Smooth muscle cell of bladder (primary cell): Measurements from ENCODE around the gene RGS12. TPM values are rescaled to one million over a fixed set of nuclear protein-coding genes. Genes with fewer than 3 reads are reported as not detected.

ENCODE experiments used
- total RNA-seq: library from RNA; depleted of rRNA; stranded (reverse); fragments of >200 nt; gene quantifications from 2 replicates; pipeline ENCODE4 v1.2.3, GENCODE V29; 2014

Gene RGS12, protein sequence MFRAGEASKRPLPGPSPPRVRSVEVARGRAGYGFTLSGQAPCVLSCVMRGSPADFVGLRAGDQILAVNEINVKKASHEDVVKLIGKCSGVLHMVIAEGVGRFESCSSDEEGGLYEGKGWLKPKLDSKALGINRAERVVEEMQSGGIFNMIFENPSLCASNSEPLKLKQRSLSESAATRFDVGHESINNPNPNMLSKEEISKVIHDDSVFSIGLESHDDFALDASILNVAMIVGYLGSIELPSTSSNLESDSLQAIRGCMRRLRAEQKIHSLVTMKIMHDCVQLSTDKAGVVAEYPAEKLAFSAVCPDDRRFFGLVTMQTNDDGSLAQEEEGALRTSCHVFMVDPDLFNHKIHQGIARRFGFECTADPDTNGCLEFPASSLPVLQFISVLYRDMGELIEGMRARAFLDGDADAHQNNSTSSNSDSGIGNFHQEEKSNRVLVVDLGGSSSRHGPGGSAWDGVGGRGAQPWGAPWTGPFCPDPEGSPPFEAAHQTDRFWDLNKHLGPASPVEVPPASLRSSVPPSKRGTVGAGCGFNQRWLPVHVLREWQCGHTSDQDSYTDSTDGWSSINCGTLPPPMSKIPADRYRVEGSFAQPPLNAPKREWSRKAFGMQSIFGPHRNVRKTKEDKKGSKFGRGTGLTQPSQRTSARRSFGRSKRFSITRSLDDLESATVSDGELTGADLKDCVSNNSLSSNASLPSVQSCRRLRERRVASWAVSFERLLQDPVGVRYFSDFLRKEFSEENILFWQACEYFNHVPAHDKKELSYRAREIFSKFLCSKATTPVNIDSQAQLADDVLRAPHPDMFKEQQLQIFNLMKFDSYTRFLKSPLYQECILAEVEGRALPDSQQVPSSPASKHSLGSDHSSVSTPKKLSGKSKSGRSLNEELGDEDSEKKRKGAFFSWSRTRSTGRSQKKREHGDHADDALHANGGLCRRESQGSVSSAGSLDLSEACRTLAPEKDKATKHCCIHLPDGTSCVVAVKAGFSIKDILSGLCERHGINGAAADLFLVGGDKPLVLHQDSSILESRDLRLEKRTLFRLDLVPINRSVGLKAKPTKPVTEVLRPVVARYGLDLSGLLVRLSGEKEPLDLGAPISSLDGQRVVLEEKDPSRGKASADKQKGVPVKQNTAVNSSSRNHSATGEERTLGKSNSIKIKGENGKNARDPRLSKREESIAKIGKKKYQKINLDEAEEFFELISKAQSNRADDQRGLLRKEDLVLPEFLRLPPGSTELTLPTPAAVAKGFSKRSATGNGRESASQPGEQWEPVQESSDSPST (N-terminal part only)
- total RNA-seq, result 12.4 and 14.0 TPM in 2 replicates

GRCh38 chr4:3292571-3293400 lies at the start of gene RGS12:
Gene RGS12, plus strand, starts transcription at chr4:3293021. Its CDS starts 23,150 bp downstream, at chr4:3316171.

DNA sequence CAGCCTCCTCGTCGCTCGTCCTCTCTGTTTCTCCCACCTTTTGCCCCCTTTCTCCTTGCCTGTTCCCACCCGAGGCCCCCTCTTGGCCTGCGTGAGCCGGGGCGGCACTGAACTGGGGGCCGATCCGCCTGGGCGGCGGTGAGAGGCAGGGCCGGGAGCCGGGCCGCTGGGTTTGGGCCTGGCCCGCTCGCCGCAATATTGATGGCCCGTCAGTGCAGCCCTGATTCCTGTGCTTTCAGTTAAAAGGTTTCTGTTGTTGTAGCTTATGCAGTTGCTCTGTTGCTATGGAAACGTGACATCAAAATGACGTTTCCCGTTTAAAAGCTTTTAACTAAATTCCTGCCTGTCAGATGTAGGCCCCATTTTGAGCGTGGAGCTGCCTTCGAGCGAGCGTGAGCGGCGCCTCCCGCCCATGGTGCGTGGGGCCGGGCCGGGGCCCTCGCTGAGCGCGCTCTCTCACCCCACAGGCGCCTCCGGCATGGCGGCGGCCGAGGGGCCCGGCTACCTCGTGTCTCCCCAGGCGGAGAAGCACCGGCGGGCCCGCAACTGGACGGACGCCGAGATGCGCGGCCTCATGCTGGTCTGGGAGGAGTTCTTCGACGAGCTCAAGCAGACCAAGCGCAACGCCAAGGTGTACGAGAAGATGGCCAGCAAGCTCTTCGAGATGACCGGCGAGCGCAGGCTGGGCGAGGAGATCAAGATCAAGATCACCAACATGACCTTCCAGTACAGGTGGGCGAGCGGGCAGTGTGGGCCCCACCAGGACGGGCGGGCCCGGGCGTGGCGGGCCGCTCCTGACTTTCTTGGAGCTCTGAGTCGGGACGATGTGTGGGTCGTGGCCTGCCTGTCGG lies 43.8 kb upstream of the RGS12 start, which contains the start of gene MSANTD1:
TSS of gene MSANTD1 (plus strand) at position 349 of the 851 bp plus-strand sequence. CDS start at position 413, 64 bp downstream.

Other genes with a start within 250 kb of the RGS12 start
- gene HTT-AS, start 218.5 kb upstream of the RGS12 start, total RNA-seq, result not detected in 2 replicates
- 17.9 and 22.6 TPM in 2 replicates for gene HTT, start 218.3 kb upstream of the RGS12 start, total RNA-seq
- gene MSANTD1, start 43.9 kb upstream of the RGS12 start, total RNA-seq, result 0.14 and 0.74 TPM in 2 replicates
- not detected in 2 replicates for gene HGFAC, start 148.9 kb downstream of the RGS12 start, total RNA-seq
- gene DOK7, start 170.3 kb downstream of the RGS12 start, total RNA-seq, result not detected in 2 replicates
- gene LRPAP1, start 239.4 kb downstream of the RGS12 start, total RNA-seq, result 105 and 164 TPM in 2 replicates